SK-N-SH (cell line): ENCODE measurements around the gene VPS9D1. TPM values are rescaled to one million over a fixed set of nuclear protein-coding genes. Genes with fewer than 3 reads are reported as not detected.

ENCODE experiments used
- CTCF ChIA-PET: fragments of 300-600, 350-600 bp; formaldehyde crosslinking; extraction: SDS; loops from one replicate; lab custom pipeline; 2021; lab: Yijun Ruan, JAX
- POLR2A ChIA-PET: fragments of 350-600 bp; sonication (Branson Sonifier 250); formaldehyde crosslinking; extraction: SDS; loops from one replicate; lab custom pipeline; 2020; ENCODE audit warnings: antibody characterized with exemption, inconsistent platforms; lab: Yijun Ruan, JAX
- DNase-seq: peaks from one replicate; pipeline ENCODE4 v3.0.0; 2012
- H2AFZ ChIP-seq: fragments of 200-600 bp; sonication (generic); 2 replicates; pipeline ENCODE4 v1.8.1; 2016; ENCODE audit warnings: antibody characterized with exemption, mild to moderate bottlenecking, low read depth
- H3F3A ChIP-seq: fragments of 200-600 bp; sonication (generic); replicated peaks from 2 replicates; pipeline ENCODE3; 2016; ENCODE audit warnings: antibody characterized with exemption, mild to moderate bottlenecking; ENCODE audit not compliant: insufficient read depth
- H3K27ac ChIP-seq, 2 experiments: fragments of 200-500 bp in 1 of 2; fragments of 200-600 bp in 1 of 2; sonication (Bioruptor generic) in 1 of 2; sonication (generic), shearing (Covaris generic) in 1 of 2; 2 replicates each; pipeline versions ENCODE4 v1.5.1 to v1.6.1; 2014 to 2016; ENCODE audit warnings: low read depth in 2 of 2, inconsistent platforms in 1 of 2, low read length in 1 of 2, mild to moderate bottlenecking in 1 of 2, mixed read lengths in 1 of 2
- H3K27me3 ChIP-seq: fragments of 200-600 bp; sonication (generic), shearing (Covaris generic); 2 replicates; pipeline ENCODE4 v1.6.1; 2016; ENCODE audit warnings: mixed run types; ENCODE audit not compliant: insufficient read depth
- H3K36me3 ChIP-seq, 2 experiments: fragments of 200-500 bp in 1 of 2; fragments of 200-600 bp in 1 of 2; sonication (Bioruptor generic) in 1 of 2; sonication (generic) in 1 of 2; replicated peaks in 1 of 2; 2 replicates each; pipeline versions ENCODE3 to v1.5.1; 2014 to 2016; ENCODE audit warnings: low read length in 1 of 2, mild to moderate bottlenecking in 1 of 2; ENCODE audit not compliant: insufficient read depth in 2 of 2, control insufficient read depth in 1 of 2
- H3K4me1 ChIP-seq, 2 experiments: fragments of 200-500 bp in 1 of 2; fragments of 200-600 bp in 1 of 2; sonication (Bioruptor generic) in 1 of 2; sonication (generic), shearing (Covaris generic) in 1 of 2; 2 replicates each; pipeline versions ENCODE4 v1.5.1 to v1.6.1; 2014 to 2016; ENCODE audit warnings: low read depth in 1 of 2, low read length in 1 of 2, mixed run types in 1 of 2; ENCODE audit not compliant: insufficient read depth in 2 of 2, control insufficient read depth in 1 of 2
- H3K4me2 ChIP-seq: fragments of 200-600 bp; sonication (generic), shearing (Covaris generic); 2 replicates; pipeline ENCODE4 v1.6.1; 2017; ENCODE audit warnings: mixed run types
- H3K4me3 ChIP-seq, 2 experiments: fragments of 200-500 bp in 1 of 2; fragments of 200-600 bp in 1 of 2; sonication (Bioruptor generic) in 1 of 2; sonication (generic), shearing (Covaris generic) in 1 of 2; 2 replicates each; pipeline versions ENCODE4 v1.5.1 to v1.8.1; 2014 to 2016; ENCODE audit warnings: low read depth in 2 of 2, inconsistent platforms in 1 of 2, low read length in 1 of 2, mild to moderate bottlenecking in 1 of 2, mixed read lengths in 1 of 2, moderate library complexity in 1 of 2
- H3K79me2 ChIP-seq: fragments of 200-600 bp; sonication (generic); 2 replicates; pipeline ENCODE4 v1.8.1; 2017; ENCODE audit warnings: mild to moderate bottlenecking; ENCODE audit not compliant: insufficient read depth
- H3K9ac ChIP-seq: fragments of 200-600 bp; sonication (generic); 2 replicates; pipeline ENCODE4 v1.6.1; 2017; ENCODE audit warnings: mixed run types
- H3K9me2 ChIP-seq: fragments of 200-600 bp; sonication (generic); 2 replicates; pipeline ENCODE4 v1.6.1; 2017; ENCODE audit warnings: mixed run types
- H3K9me3 ChIP-seq: fragments of 200-600 bp; sonication (generic); 2 replicates; pipeline ENCODE4 v1.6.1; 2017; ENCODE audit warnings: mixed run types, mild to moderate bottlenecking, moderate library complexity
- H4K20me1 ChIP-seq: fragments of 200-600 bp; sonication (generic); 2 replicates; pipeline ENCODE4 v1.6.1; 2017; ENCODE audit warnings: mild to moderate bottlenecking, mixed run types; ENCODE audit not compliant: insufficient read depth
- EP300 ChIP-seq, 2 experiments: IDR thresholded peaks; 2 replicates each; pipeline versions ENCODE4 v1.4.0 to v1.6.1; 2012; ENCODE audit warnings: borderline replicate concordance in 1 of 2, low read depth in 1 of 2, low read length in 1 of 2
- FOXM1 ChIP-seq: IDR thresholded peaks from 2 replicates; pipeline ENCODE4 v1.4.0; 2012; ENCODE audit warnings: low read depth, mild to moderate bottlenecking
- GABPA ChIP-seq: IDR thresholded peaks from 2 replicates; pipeline ENCODE4 v1.4.0; 2012; ENCODE audit warnings: low read depth, mild to moderate bottlenecking
- MEF2A ChIP-seq: IDR thresholded peaks from 2 replicates; pipeline ENCODE4 v1.4.0; 2012; ENCODE audit warnings: low read depth, borderline replicate concordance
- MXI1 ChIP-seq: IDR thresholded peaks from 2 replicates; pipeline ENCODE4 v1.6.1; 2012; ENCODE audit warnings: mild to moderate bottlenecking, low read depth, low read length, improper control_type of control experiment
- NFIC ChIP-seq: IDR thresholded peaks from 2 replicates; pipeline ENCODE4 v1.4.0; 2012; ENCODE audit warnings: borderline replicate concordance
- NRF1 ChIP-seq: IDR thresholded peaks from 2 replicates; pipeline ENCODE4 v1.6.1; 2012; ENCODE audit warnings: low read depth, mild to moderate bottlenecking, low read length
- RAD21 ChIP-seq: IDR thresholded peaks from 2 replicates; pipeline ENCODE4 v1.6.1; 2012; ENCODE audit warnings: mild to moderate bottlenecking, low read length
- RCOR1 ChIP-seq: fragments of 150-350 bp; IDR thresholded peaks from 2 replicates; pipeline ENCODE4 v1.6.1; 2017; ENCODE audit warnings: antibody characterized with exemption, low read length
- RFX5 ChIP-seq: IDR thresholded peaks from 2 replicates; pipeline ENCODE4 v1.6.1; 2012; ENCODE audit warnings: mild to moderate bottlenecking, improper control_type of control experiment, low read length
- SMC3 ChIP-seq: IDR thresholded peaks from 2 replicates; pipeline ENCODE4 v1.6.1; 2012; ENCODE audit warnings: low read depth, low read length, improper control_type of control experiment
- TAF1 ChIP-seq: IDR thresholded peaks from 2 replicates; pipeline ENCODE4 v1.6.1; 2012; ENCODE audit warnings: low read depth, mild to moderate bottlenecking, low read length, moderate library complexity, borderline replicate concordance
- TCF12 ChIP-seq: IDR thresholded peaks from 2 replicates; pipeline ENCODE4 v1.4.0; 2012
- YY1 ChIP-seq: IDR thresholded peaks from 2 replicates; pipeline ENCODE4 v1.4.0; 2012; ENCODE audit warnings: low read depth, mild to moderate bottlenecking
- WGBS: methylation state at CpG from one replicate; pipeline ENCODE4 v1.1.6; 2017; ENCODE audit warnings: low lambda C conversion rate; 5-methylcytosine and 5-hydroxymethylcytosine counted together
- polyA plus RNA-seq, 3 experiments: library from polyadenylated mRNA; depleted of rRNA; stranded (reverse); fragments of >200 nt; gene quantifications; 2 replicates each; pipeline ENCODE4 v1.2.3, GENCODE V29; 2012
- TF ChIP-seq, protein P1 (sequence below): fragments of 200-600 bp; sonication (generic); IDR thresholded peaks from 2 replicates; pipeline ENCODE4 v1.6.1; 2017; ENCODE audit warnings: antibody characterized with exemption, mild to moderate bottlenecking, moderate library complexity
- TF ChIP-seq, protein P2 (sequence below): IDR thresholded peaks from 2 replicates; pipeline ENCODE4 v1.6.1; 2012; ENCODE audit warnings: mild to moderate bottlenecking, low read depth, low read length, moderate library complexity
- TF ChIP-seq, protein P3 (sequence below): IDR thresholded peaks from 2 replicates; pipeline ENCODE4 v1.4.0; 2012; ENCODE audit warnings: low read depth, borderline replicate concordance
- TF ChIP-seq, protein P4 (sequence below): fragments of 150-350 bp; IDR thresholded peaks from 2 replicates; pipeline ENCODE4 v1.6.1; 2017; ENCODE audit warnings: antibody characterized with exemption, low read length, low read depth, borderline replicate concordance
- TF ChIP-seq, protein P5 (sequence below): fragments of 150-350 bp; IDR thresholded peaks from 2 replicates; pipeline ENCODE4 v1.6.1; 2016; ENCODE audit warnings: mild to moderate bottlenecking, low read depth, low read length

Gene VPS9D1
- polyA plus RNA-seq, 1 of the 3 experiments (the other 2 are of a cell fraction) = 10.1 TPM

DNA sequence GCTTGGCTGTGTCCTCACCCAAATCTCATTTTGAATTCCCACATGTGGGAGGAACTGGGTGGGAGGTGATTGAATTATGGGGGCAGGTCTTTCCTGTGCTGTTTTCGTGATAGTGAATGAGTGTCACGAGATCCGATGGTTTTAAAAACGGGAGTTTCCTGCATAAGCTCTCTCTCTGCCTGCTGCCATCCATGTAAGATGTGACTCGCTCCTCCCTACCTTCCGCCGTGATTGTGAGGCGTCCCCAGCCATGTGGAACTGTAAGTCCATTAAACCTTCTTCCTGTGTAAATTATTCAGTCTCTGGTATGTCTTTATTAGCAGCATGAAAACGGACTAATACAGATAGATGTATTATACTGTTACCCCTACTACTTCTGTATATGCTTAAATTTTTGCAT lies 59.5 kb downstream of the VPS9D1 start:
- Histone ChIP-seq H3K9me2 (no peaks in the 10 kb centered on the region), H3K4me3 (no peak overlapping the region), H4K20me1 (no peaks in the 10 kb centered on the region), H2AFZ (no peak overlapping the region), H3F3A (no peaks in the 10 kb centered on the region), H3K4me1 (peaks cover 0 to 13% of the 10 kb centered on the region in 2 experiments; a peak in 1 of 4 replicates), H3K27me3 (no peaks in the 10 kb centered on the region), H3K79me2 (peaks cover 45% of the 10 kb centered on the region), H3K9me3 (no peaks in the 10 kb centered on the region)
- CTCF ChIA-PET = interaction anchor here (1.6 kb wide), 1 partner anchor 20 kb away, joined by 4 read pairs; no protein-coding TSS in a partner anchor
- WGBS = 97% methylated on average over 9 of the region's 9 CpGs
- DNase-seq = no peak
- TF ChIP-seq SMC3 = no peak
- no peak for TF ChIP-seq MEF2A
- TF ChIP-seq NFIC = no peak
- no peak for TF ChIP-seq MXI1
- TF ChIP-seq, protein P1, sequence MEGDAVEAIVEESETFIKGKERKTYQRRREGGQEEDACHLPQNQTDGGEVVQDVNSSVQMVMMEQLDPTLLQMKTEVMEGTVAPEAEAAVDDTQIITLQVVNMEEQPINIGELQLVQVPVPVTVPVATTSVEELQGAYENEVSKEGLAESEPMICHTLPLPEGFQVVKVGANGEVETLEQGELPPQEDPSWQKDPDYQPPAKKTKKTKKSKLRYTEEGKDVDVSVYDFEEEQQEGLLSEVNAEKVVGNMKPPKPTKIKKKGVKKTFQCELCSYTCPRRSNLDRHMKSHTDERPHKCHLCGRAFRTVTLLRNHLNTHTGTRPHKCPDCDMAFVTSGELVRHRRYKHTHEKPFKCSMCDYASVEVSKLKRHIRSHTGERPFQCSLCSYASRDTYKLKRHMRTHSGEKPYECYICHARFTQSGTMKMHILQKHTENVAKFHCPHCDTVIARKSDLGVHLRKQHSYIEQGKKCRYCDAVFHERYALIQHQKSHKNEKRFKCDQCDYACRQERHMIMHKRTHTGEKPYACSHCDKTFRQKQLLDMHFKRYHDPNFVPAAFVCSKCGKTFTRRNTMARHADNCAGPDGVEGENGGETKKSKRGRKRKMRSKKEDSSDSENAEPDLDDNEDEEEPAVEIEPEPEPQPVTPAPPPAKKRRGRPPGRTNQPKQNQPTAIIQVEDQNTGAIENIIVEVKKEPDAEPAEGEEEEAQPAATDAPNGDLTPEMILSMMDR = no peak
- TF ChIP-seq, protein P2, sequence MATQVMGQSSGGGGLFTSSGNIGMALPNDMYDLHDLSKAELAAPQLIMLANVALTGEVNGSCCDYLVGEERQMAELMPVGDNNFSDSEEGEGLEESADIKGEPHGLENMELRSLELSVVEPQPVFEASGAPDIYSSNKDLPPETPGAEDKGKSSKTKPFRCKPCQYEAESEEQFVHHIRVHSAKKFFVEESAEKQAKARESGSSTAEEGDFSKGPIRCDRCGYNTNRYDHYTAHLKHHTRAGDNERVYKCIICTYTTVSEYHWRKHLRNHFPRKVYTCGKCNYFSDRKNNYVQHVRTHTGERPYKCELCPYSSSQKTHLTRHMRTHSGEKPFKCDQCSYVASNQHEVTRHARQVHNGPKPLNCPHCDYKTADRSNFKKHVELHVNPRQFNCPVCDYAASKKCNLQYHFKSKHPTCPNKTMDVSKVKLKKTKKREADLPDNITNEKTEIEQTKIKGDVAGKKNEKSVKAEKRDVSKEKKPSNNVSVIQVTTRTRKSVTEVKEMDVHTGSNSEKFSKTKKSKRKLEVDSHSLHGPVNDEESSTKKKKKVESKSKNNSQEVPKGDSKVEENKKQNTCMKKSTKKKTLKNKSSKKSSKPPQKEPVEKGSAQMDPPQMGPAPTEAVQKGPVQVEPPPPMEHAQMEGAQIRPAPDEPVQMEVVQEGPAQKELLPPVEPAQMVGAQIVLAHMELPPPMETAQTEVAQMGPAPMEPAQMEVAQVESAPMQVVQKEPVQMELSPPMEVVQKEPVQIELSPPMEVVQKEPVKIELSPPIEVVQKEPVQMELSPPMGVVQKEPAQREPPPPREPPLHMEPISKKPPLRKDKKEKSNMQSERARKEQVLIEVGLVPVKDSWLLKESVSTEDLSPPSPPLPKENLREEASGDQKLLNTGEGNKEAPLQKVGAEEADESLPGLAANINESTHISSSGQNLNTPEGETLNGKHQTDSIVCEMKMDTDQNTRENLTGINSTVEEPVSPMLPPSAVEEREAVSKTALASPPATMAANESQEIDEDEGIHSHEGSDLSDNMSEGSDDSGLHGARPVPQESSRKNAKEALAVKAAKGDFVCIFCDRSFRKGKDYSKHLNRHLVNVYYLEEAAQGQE = no peak
- no peak for TF ChIP-seq RCOR1
- TF ChIP-seq, protein P3, sequence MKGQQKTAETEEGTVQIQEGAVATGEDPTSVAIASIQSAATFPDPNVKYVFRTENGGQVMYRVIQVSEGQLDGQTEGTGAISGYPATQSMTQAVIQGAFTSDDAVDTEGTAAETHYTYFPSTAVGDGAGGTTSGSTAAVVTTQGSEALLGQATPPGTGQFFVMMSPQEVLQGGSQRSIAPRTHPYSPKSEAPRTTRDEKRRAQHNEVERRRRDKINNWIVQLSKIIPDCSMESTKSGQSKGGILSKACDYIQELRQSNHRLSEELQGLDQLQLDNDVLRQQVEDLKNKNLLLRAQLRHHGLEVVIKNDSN = no peak
- no peak for TF ChIP-seq EP300 (IDR thresholded peaks at IDR 0.05; ENCODE audit: borderline replicate concordance in 1 of 2, low read depth in 1 of 2, low read length in 1 of 2)
- no peak for TF ChIP-seq GABPA
- TF ChIP-seq YY1 = no peak
- no peak for TF ChIP-seq NRF1
- no peak for TF ChIP-seq RAD21
- TF ChIP-seq RFX5 = no peak
- no peak for TF ChIP-seq TAF1
- no peak for TF ChIP-seq TCF12
- TF ChIP-seq, protein P4, sequence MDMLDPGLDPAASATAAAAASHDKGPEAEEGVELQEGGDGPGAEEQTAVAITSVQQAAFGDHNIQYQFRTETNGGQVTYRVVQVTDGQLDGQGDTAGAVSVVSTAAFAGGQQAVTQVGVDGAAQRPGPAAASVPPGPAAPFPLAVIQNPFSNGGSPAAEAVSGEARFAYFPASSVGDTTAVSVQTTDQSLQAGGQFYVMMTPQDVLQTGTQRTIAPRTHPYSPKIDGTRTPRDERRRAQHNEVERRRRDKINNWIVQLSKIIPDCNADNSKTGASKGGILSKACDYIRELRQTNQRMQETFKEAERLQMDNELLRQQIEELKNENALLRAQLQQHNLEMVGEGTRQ = no peak
- TF ChIP-seq FOXM1 = no peak
- TF ChIP-seq, protein P5, sequence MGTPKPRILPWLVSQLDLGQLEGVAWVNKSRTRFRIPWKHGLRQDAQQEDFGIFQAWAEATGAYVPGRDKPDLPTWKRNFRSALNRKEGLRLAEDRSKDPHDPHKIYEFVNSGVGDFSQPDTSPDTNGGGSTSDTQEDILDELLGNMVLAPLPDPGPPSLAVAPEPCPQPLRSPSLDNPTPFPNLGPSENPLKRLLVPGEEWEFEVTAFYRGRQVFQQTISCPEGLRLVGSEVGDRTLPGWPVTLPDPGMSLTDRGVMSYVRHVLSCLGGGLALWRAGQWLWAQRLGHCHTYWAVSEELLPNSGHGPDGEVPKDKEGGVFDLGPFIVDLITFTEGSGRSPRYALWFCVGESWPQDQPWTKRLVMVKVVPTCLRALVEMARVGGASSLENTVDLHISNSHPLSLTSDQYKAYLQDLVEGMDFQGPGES = no peak
- TF ChIP-seq, all 33 proteins: peak for 0
- POLR2A ChIA-PET = no interaction called here
- Histone ChIP-seq H3K27ac (no peak overlapping the region), H3K9ac (no peak overlapping the region), H3K4me2 (no peak overlapping the region), H3K36me3 (peaks cover 11 to 28% of the 10 kb centered on the region in 2 experiments)
